CD4-positive, alpha-beta T cell treated with Interleukin-1 beta for 1 hour (primary cell): ENCODE data around the gene C1RL.

Experiments
- DNase-seq, 2 donors: peaks; one replicate each; pipeline ENCODE4 v3.0.0-alpha.2; 2020 to 2022

C1RL gene

DNA sequence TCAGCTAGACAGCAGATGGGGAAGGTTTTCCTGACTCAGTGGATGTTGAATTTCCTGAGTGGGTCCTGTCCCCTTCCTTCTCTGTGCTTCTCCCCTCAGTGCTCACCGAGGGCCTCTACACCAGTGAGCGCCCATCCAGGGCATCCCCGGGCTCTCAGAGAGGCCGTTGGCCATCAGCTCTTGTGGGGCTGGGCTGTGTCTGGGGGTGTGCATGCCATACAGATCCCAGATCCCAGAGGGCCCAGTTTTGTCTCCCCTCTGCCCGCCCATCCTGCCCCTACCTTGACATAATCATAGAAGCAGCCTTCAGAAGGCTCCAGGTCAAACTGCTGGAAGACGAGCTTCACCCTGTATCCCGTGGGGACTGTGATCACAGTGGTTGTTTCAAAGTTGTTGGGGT lies 17.8 kb downstream of the C1RL start:
- no peak for DNase-seq

DNA sequence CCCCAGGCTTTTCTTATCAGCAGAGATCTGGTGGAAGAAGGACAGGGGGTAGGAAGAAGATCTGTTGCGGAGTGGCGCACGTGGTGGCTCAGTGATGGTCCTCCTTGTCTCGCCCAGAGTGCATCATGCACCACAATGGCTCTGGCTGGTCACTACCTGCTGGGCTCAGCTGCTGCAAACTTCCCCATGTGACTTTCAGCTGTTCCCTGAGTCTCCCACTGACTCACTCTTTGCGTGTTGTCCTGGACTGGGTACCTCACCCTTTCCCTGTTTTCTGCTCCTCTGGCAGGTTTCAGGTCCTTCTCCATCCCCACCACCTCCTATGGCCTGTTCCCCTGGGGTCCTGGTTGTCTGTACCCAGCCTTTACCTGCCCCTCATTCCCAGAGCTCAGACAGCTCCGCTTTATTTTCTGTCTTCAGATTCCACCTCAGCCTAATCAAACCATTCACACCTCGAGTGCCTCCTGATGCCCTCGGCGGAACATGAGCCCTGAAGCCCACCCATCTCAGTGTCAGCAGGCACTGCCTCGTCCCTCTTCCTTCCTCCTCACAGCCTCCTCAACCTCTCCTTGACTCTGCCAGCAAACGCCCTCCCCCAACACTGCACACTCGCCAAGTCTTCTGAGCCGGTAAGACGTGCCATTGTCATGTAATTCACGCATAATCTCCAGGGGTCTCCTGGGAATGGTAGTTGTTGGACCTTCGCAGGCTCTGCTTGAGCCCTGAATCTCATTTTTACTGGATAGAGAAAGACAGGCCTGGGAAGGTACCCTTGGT lies 18.6 kb downstream of the C1RL start:
- no peak for DNase-seq

DNA sequence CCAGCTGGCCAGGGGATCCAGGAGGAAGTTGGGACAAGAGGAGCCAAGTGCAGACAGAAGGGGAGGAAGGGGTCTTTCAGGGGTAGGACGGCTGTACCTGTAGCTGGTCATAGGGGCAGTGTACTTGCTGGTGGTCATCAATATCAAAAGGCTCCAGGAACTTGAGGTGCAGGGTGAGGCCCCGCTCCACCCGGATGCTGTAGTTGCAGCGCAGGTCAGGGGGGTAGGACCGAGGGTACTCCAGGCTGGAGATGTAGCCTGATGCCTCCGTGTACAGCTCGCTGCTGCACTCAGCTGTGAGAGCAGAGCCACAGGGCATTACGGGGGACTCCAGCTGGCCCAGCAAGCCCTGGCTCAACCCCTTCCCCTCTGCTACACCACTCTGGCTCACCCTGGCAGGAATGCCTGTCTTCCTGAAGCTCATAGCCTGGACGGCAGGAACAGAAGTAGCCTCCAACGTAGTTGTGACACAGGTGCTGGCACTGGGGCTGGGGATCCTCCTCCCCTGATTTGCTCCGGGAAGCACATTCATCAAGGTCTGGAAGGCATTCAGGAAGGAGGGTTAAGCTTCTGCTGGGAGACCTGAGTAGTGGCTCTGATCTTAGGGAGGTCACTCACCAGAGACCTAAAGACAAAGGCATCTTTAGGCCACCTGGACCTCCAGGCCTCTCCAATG lies 19.7 kb downstream of the C1RL start:
- no peak for DNase-seq

DNA sequence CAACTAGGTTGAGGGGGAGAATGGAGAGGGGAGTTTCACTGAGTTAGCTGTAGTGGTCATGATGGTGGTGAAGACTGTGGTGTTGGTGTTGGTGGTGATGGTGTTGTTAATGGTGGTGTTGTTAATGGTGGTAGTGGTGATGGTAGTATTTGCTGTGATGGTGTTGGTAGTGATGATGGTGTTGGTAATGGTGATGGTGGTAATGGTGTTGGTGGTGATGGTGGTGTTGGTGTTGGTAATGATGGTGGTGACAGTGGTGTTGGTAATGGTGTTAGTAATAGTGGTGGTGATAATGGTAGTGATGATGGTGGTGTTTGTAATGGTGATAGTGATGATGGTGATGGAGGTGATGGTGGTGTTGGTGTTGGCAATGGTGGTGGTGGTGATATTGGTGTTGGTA lies 25.9 kb downstream of the C1RL start:
- DNase-seq: no peak

DNA sequence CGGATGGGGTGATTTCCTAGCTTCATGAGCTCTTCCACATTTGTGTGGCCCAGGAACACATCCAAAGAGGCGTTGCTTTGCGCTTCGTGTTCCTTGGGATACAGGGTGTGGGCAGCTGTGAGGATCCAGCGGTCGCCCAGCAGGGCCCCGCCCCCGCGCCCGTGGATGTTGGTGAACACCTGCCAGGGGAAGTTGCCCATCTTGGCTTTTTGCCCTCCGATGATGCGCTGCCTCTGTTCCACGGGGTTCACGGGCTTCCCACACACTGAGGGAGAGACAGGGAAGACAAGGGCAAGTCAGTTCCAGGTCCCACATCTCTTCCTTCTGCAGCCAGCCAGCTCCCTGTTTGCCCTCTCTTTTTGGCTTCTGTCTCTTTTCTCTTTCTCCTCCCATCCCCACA lies 28.0 kb downstream of the C1RL start:
- no peak for DNase-seq

DNA sequence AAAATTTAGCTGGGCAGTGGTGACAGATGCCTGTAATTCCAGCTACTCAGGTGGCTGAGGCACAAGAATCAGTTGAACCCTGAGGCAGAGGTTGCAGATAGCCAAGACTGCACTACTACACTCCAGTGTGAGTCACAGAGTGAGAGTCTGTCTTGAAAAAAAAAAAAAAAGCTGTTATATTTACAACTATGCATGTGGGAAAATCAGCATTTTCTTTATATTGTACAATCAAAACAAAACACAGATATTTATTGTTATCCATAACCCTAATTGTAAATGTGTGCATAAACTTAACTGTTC lies 29.2 kb downstream of the C1RL start:
- no peak for DNase-seq

DNA sequence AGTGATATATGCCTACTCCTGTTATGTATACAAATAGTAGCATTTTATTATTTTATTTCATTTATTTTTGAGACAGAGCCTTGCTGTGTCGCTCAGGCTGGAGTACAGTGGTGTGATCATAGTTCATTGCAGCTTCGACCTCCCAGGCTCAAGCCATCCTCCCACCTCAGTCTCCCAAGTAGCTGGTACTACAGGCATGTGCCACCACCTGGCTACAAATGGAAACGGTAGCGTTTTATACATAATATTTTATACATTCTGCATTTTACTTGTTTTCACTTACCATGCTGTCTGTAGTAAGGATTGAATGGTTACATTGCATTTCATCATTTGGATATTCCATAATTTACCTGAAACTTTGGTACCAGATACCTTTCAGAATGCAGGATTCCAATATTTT lies 30.9 kb downstream of the C1RL start:
- no peak for DNase-seq

DNA sequence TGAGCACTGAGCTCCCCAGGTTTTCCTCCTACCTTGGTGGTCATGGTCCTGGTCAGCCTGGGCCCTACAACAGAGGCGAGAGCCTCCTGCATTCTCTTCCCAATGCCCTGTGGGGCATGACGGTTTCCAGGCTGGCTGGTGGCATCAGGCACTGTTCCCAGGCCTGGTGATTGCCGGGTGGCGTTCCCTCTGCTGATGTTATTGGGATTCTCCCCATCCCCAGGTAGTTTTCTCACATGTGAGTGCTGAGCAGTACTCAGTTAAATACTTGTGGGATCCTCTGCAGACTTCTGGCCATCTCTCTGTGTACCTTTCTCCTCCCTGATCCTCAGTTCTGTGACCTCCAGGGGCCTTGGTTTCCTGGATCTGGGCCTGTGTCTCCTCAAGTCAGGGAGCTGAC lies 32.5 kb downstream of the C1RL start:
- no peak for DNase-seq

DNA sequence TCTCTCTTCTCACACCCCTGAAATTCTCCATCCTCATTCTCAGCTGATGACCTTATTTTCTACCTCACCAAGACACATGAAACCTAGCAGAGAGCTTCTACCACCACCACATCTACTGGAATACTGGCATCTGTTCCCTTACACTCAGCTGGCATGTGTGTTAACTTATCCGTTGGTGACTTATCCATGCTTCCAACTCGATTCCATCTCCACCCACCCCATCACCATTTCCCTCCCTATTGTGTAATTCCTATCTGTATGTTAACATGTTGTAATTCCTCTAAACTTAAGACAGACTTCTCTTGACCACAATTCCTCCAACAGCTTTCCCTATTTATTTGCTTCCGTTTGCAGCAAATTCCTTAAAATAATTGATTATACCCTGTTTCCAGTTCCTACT lies 33.1 kb downstream of the C1RL start:
- DNase-seq: no peak

DNA sequence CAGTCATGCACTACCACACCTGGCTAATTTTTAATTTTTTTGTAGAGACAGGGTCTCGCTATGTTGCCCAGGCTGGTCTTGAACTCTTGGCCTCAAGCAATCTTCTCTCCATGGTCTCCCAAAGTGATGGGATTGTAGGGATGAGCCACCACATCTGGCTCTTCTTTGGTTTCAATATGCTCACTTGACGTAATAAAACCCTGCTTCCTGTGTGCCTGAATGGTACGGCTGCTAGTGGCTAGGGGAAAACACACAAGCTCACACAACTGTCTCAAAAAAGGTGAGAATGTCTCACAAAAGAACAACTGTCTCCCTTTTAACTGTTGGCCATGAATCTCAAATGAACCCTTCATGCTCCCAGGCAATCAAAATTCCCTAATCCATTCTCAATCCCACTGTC lies 33.5 kb downstream of the C1RL start:
- no peak for DNase-seq

DNA sequence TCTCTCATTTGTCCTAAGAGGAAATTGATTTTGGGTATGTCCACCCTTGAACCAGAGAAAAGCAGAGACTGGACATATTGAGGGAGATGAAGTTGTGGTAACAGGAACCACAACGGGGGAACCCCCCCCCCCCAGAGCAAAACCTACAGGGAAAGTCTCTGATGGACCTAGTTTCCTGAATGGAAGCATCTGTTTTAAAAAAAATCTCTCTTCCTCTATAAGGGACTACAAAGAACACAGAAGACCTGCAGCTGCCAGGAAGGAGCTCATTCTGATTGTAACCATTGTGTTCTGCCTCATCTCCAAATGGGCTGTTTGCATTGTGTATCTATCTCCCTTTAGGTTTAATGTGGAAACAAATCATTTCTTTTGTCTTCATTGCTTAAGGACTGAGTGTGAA lies 35.1 kb downstream of the C1RL start:
- no peak for DNase-seq

DNA sequence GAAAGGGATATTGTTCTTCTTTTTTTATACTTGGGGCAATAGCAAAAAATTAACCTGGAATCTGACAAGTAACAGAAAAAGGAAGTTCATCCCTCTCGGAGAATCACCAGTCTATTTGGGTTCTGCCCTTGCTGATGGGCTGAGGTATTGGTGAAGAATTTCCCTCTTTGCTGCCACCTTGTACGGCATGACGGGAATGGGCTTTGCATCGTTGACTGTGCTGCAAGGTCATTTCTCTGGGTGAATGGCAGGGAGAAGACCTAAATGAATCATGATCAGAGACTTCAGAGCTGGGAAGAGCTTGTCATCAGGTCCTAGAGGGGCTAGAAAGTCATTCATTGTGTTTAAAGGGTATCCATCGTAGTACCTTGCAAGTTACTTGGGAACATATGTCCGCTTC lies 36.5 kb downstream of the C1RL start:
- no peak for DNase-seq

DNA sequence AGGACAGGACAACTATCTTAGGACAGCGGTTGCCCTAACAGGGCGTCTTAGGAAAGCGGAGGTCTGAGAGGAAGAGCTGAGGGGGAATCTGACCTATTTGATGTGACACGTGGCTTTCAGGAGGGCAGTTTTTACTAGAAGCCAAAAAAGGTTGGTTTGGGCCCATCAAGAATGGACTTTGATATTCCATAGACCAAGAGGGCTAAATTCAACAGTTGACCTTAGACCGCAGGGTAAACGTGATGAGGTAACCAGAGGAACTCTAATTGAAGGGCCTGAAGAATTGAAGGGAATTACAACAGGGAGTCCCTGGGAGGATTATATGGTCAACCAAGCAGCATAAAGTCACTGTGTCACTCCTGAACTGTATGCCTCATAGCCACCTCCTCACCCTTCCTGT lies 37.0 kb downstream of the C1RL start:
- no peak for DNase-seq

DNA sequence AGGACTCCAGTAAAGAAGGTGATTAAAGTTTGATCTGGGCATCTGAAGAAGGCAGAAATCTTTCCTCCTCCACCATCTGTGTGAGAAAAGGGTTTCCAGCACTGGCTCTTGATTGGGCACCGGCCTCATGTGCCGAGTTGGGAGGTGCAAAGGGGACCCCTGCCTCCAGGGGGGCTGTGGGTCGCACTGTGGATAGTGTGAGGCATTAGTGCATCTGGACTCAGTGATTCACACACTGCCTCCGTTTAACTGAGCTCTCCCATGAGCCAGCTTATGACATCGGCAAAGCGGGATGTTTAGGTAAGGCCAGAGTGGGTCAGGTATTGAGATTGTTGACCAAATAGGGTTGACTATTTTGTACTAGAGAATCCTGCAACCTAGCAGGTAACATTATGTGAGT lies 39.6 kb downstream of the C1RL start:
- no peak for DNase-seq

DNA sequence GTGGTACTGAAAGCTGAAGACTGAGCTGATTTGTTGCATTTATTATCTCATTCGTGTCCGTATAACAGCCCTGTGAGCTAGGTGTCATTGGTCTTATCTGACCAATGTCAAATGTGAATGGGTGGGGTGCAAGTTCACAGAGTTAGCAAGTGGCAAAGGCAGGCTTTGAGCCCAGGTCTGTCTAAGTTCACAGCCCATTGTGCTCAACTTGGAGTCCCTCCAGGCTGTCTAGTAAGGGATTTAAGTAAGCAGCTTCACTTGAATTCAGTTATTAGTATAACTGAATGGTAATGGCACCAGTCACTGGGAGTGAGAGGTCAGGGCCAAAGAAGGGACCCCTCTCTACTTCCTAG lies 40.0 kb downstream of the C1RL start:
- no peak for DNase-seq

DNA sequence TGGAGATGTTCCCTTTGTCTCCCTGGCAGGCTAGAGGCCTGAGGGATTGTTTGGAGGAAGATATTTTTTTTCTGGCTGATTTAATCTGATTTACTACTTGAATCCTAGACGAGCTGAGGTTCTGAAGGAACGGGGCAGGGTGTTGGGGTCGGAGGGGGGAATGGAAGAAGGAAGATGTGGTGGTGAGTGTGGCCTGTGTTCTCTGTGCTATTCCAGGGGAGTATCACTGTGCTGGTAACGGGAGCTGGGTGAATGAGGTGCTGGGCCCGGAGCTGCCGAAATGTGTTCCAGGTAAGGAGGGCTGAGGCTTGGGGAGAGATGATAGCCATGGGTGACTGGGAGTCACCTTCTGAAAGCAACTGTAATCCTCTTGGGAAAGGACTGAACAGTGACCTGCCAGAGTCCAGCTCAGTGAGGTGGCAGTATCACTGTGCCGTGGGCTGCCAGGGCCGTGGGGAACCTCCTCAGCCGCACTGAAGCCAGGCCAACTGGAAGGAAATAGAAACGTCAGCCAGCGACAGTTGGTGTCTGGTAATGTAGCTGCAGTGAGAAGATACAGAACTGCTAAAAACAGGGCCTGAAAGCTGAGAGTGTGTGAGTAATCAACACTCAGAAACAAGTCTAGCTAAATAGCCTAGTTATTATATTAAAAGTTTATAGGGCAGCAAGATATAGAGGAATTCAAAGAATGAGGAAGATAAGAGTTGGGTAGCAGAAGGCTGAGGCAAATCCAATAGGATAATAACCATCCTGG lies 40.6 kb downstream of the C1RL start:
- DNase-seq: no peak

DNA sequence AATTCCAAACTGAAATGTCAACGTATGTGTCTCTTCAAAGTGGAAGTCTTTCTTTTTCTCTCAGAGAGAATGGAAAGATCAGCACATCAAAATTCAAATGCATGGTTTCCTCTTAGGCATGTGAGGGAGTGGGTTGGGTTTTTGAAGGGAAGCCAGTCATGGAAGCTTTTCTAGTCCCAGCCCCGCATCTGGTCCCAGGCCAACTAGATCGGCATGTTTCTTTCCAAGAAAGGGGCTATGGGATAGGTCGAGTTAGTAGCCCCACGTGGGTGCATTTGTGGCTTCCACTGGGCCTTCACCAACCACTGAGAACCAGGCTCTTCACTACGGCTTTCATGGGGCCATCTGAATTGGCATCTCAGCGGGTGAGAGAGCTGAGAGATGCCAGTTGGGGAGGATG lies 41.9 kb downstream of the C1RL start:
- no peak for DNase-seq

DNA sequence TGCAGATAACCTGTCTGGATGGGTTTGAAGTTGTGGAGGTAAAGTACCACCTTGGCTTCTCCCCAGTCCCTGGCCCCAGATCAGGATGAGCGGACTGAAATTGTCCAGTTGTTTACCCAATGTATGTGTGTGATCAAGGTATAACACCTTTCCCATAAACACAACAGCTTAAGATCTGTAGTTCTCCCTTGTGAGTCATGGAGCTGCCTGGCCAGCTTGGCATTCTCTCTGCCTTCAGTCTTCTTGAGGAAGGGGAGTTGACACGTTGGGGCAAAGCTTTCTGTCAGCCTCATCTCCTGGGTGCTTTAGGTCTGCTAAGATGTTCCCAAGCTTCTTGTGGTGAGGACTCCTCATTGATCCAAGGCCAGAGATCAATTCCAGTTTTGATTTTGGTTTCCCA lies 42.4 kb downstream of the C1RL start:
- DNase-seq: no peak

DNA sequence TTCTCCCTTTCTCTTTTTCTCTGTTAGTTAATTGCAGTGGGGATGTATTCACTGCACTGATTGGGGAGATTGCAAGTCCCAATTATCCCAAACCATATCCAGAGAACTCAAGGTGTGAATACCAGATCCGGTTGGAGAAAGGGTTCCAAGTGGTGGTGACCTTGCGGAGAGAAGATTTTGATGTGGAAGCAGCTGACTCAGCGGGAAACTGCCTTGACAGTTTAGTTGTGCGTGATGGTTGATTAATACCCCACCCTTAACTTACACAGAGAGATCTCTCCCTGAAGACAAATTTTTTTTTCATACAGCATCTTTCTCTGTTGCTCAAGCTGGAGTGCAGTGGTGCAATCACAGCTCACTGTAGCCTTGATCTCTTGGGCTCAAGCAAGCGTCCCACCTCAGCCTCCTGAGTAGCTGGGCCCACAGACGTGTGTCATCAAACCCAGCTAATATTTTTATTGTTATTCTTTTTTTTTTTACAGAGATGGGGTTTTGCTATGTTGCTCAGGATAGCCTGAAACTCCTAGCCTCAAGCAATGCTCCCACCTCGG lies 43.9 kb downstream of the C1RL start:
- no peak for DNase-seq

DNA sequence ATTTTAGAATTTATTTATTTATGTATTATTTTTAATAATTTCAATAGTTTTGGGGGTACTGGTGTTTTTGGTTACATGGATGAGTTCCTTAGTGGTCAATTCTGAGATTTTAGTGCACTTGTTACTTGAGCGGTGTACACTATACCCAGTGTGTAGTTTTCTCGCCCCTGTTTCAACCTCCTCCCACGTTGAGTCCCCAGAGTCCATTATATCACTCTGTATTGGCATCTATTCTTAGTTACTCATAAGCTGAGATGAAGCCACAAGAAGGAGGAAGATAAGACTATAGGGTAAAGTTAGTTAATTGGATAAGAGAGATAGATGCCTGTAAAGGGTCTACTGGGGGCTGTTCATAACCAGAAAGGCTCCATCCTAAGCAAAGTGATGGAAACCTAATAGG lies 44.5 kb downstream of the C1RL start:
- DNase-seq: no peak

DNA sequence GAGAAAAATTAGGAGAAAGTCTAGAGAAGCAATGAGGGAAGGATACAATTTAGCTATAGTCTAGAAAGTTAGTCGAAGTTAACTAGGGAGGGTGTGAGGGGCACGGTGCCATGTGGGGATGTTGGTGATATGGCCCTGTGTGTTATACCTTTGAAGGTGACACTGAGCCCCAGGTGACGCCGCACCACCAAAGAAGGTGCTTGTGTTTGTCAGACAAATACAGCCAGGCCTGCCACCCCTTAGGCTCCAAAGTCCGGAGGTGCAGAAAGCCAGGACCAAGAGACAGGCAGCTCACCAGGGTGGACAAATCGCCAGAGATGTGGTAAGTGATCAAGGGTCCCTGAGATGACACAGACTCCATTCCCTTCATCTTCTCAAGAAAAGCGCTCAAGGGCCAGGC lies 47.4 kb downstream of the C1RL start:
- no peak for DNase-seq

DNA sequence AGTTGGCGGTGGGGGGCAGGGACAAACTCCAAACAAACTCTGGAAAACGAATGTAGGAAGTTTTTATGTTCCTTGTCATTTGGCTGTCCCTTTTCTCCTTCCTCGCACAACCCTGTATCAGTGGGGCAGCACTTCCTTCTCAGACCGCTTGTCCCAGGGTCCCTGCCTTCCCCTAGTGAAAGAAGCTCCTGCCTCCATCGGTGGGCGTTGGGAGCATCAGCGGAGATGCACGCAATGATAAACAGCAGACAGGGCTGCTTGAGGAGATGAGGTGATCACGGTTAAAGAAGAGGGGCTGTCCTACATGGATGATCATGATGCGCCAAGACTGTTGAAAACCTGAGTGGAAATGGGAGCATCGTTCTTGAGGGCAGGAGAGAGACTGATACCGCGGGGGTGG lies 47.9 kb downstream of the C1RL start:
- no peak for DNase-seq

DNA sequence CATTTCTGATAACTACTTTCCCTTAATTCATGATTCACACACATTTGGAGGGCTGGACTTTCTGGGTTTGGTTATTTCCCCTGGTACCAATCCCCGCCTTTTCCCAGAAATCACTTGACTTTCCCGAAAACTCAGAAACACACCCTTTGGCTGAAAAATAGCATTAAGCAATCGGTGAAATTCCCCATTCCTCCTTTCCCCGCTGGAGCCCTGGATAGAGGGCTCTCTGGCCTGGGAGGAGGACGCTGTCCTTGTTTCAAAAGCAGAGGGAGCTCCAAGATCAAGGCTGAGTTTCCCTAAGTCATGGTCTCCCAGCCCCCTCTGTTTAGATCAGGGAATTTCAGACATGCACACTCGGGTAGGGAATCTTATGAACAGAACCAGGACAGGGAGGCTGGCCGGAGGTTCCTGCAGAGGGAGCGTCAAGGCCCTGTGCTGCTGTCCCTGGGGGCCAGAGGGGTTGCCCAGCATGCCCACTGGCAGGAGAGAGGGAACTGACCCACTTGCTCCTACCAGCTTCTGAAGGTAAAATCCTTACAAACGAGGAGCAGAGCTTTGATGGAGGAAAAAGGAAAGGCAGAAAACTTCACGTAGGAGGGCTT lies 48.6 kb downstream of the C1RL start, which contains the start of gene C1S:
TSS of gene C1S (plus strand) at position 366 of the 602 bp plus-strand sequence. CDS start 1,195 bp downstream, outside the sequence.
- DNase-seq: no peak

DNA sequence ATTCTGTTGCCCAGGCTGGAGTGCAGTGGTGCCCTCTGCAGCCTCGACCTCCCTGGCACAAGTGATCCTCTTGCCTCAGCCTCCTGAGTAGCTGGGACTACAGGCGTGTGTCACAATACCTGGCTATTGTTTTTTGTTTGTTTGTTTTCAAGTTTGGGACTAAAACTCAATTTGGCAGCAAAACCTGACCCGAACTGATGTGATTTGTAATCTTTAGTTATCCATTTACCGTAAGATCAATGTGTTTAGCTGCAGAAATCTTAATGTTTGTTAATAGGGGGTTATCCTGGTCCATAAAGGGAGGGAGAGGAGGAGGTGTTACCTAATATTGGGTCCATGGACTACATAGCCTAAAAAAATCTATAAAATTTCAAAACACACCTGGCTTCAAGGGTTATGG lies 49.2 kb downstream of the C1RL start:
- no peak for DNase-seq
